Measurements from ENCODE around the gene ANKRD11. TPM values are rescaled to one million over a fixed set of nuclear protein-coding genes. Genes with fewer than 3 reads are reported as not detected.

Gene ANKRD11
- polyA plus RNA-seq, 2 donors = 37.1 to 73.5 TPM

DNA sequence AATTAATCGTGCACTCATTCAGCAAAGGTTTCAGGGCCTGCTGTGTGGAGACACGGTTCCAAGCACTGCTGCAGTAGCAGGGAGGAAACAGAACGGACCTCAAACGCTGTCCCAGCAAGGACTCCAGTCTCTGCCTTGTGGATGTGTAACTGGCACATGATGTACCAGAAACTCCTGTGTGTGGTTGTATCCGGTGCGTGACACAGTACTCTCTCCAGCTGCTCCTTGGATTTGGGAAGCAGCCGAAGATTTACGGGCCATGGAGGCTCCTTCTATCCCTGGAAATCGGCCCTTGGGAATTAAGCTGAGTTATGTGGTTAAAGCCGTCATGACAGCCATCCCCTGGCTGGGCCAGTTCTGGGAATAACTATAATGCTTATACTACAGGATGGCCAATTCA, 8.5 kb upstream of the ANKRD11 start:
- Histone ChIP-seq H3K9me3 (ENCODE audit: control insufficient read depth in 2 of 2, insufficient read depth in 1 of 2, low read depth in 1 of 2, low read length in 1 of 2) (no peaks in the 10 kb centered on the region), H3K27me3 (ENCODE audit: control insufficient read depth in 1 of 2, insufficient read depth in 2 of 2, low read length in 2 of 2) (no peaks in the 10 kb centered on the region), H3K27ac (ENCODE audit: low read depth in 2 of 2, low read length in 1 of 2) (no peak overlapping the region), H3K4me3 (ENCODE audit: low read depth in 1 of 2, low read length in 2 of 2) (no peak overlapping the region), H3K4me1 (ENCODE audit: control insufficient read depth in 2 of 2, insufficient read depth in 2 of 2, low read length in 1 of 2) (peaks cover 0 to 2% of the 10 kb centered on the region in 2 donors), H3K36me3 (ENCODE audit: control insufficient read depth in 2 of 2, insufficient read depth in 2 of 2, low read length in 1 of 2) (peaks cover 0 to 6% of the 10 kb centered on the region in 2 donors)
- 84 to 85% methylated on average over 10 of the region's 10 CpGs for WGBS, 2 donors

DNA sequence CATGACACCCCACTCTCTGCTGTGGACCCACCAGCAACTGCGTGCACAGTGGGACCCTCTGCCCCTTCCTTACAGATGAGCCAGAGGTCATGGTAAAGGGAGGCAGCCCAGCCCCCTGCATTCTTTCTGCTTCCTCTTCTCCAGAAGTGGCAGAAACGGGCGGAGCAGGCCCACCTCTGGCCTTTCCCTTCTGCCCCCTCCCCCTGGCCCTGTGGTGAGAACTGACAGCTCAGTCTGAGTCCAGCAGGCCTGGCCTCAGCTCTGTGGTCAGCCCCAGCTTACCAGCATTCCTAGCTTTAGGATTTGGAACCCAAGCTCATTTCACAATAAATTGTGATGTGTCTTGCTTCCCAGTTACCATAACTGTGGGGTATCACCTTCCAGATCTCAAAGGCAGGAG, 4.8 kb upstream of the ANKRD11 start:
- Histone ChIP-seq H3K36me3 (ENCODE audit: control insufficient read depth in 2 of 2, insufficient read depth in 2 of 2, low read length in 1 of 2) (peaks cover 0 to 11% of the 10 kb centered on the region in 2 donors), H3K27ac (ENCODE audit: low read depth in 2 of 2, low read length in 1 of 2) (no peak overlapping the region), H3K4me3 (ENCODE audit: low read depth in 1 of 2, low read length in 2 of 2) (no peak overlapping the region), H3K9me3 (ENCODE audit: control insufficient read depth in 2 of 2, insufficient read depth in 1 of 2, low read depth in 1 of 2, low read length in 1 of 2) (no peaks in the 10 kb centered on the region), H3K27me3 (ENCODE audit: control insufficient read depth in 1 of 2, insufficient read depth in 2 of 2, low read length in 2 of 2) (no peaks in the 10 kb centered on the region), H3K4me1 (ENCODE audit: control insufficient read depth in 2 of 2, insufficient read depth in 2 of 2, low read length in 1 of 2) (peaks cover 2 to 4% of the 10 kb centered on the region in 2 donors)
- 76 to 78% methylated on average over 3 of the region's 3 CpGs for WGBS, 2 donors

DNA sequence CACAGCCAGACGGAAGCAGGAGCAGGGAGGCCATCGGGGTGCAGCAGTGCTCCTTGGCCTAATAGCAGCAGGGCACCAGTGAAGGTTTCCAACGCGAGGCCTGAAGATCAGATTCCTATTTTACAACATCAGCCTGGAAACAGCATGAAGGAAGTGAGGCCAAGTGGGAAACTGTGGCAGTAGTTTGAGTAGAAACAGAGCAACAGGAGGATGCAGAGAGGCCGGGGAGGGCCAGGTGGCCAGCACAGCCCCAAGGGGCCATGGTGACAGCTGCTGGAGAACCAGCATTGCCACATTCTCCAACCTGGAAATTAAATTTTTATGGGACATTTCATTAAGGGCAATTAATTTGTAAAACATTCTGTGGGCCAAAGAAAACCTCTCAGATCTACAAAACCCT, 3.4 kb upstream of the ANKRD11 start:
- 83 to 86% methylated on average over 5 of the region's 5 CpGs for WGBS, 2 donors
- Histone ChIP-seq H3K27me3 (ENCODE audit: control insufficient read depth in 1 of 2, insufficient read depth in 2 of 2, low read length in 2 of 2) (no peaks in the 10 kb centered on the region), H3K4me3 (ENCODE audit: low read depth in 1 of 2, low read length in 2 of 2) (no peak overlapping the region), H3K27ac (ENCODE audit: low read depth in 2 of 2, low read length in 1 of 2) (no peak overlapping the region), H3K36me3 (ENCODE audit: control insufficient read depth in 2 of 2, insufficient read depth in 2 of 2, low read length in 1 of 2) (peaks cover 0 to 9% of the 10 kb centered on the region in 2 donors), H3K9me3 (ENCODE audit: control insufficient read depth in 2 of 2, insufficient read depth in 1 of 2, low read depth in 1 of 2, low read length in 1 of 2) (no peaks in the 10 kb centered on the region), H3K4me1 (ENCODE audit: control insufficient read depth in 2 of 2, insufficient read depth in 2 of 2, low read length in 1 of 2) (peaks cover 2 to 4% of the 10 kb centered on the region in 2 donors)

DNA sequence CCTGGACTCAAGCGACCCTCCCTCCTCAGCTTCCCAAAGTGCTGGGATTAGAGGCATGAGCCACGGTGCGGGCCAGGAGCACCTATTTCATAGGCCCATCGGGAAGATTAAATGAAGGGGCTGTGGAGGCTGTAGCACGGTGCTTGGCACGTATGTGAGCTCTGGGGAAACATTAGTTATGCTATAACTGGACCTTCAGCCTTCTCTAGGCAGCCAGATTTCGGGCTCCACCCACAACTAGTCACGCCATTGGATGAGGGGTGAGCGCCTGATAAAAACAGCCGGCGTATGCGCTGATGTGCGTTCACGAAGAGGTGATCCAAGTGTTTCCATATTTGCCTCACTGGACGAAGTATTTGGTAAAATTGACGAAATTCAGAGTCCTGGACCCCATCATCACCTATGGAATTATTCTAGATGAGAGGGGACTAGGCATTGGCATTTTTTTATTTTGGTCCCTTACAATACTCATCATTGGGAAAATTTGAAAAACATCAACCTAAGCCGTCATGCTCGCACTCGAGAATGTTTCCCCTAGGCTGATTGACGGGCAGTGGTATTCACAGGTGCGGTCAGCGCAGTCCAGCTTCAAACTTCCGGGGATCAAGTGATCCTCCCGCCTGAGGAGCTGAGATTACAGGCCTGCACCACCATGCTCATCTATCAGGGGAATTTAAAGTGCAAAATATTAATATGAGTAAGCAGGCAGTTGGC, 1.8 kb upstream of the ANKRD11 start:
- Histone ChIP-seq H3K9me3 (ENCODE audit: control insufficient read depth in 2 of 2, insufficient read depth in 1 of 2, low read depth in 1 of 2, low read length in 1 of 2) (no peaks in the 10 kb centered on the region), H3K4me3 (ENCODE audit: low read depth in 1 of 2, low read length in 2 of 2) (peak overlapping the region in 1 of 2 donors; percentile 84)
- 82 to 86% methylated on average over 24 of the region's 24 CpGs for WGBS, 2 donors

DNA sequence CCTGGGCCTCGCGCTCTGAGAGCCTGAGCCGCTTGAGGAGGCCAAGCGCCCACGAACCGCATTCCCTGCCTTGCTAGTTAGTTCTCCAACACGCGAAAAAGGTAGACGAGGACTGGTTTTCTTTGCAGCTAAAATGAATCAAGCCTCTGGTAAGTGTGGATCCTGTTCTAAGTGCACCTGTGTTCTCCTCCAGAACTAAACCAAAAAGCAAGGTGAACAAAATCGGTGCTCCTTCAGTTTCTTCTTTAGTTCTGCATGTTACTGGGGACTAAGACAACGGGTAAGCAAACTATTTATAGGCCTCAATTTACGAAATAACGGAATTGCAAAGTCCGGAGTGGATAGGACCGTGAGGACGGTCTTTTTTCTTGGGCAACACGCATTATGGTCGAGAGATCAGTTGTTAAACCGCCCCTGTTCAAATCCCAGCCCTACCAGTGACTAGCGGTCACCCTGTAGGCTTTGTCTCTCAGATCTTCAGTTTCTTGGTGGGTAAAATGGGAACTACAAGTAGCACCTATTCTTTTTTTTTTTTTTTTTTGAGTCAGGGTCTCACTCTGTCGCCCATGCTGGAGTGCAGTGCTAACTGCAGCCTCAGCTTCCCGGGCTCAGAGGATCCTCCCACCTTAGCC, 993 bp upstream of the ANKRD11 start:
- Histone ChIP-seq H3K27me3 (ENCODE audit: control insufficient read depth in 1 of 2, insufficient read depth in 2 of 2, low read length in 2 of 2) (no peaks in the 10 kb centered on the region), H3K9me3 (ENCODE audit: control insufficient read depth in 2 of 2, insufficient read depth in 1 of 2, low read depth in 1 of 2, low read length in 1 of 2) (no peaks in the 10 kb centered on the region), H3K4me1 (ENCODE audit: control insufficient read depth in 2 of 2, insufficient read depth in 2 of 2, low read length in 1 of 2) (peaks cover 2 to 4% of the 10 kb centered on the region in 2 donors), H3K4me3 (ENCODE audit: low read depth in 1 of 2, low read length in 2 of 2) (peak overlapping the region; percentile 79 to 84), H3K27ac (ENCODE audit: low read depth in 2 of 2, low read length in 1 of 2) (peak overlapping the region; percentile 97 to 98), H3K36me3 (ENCODE audit: control insufficient read depth in 2 of 2, insufficient read depth in 2 of 2, low read length in 1 of 2) (peaks cover 0 to 8% of the 10 kb centered on the region in 2 donors)
- 2 to 4% methylated on average over 22 of the region's 22 CpGs for WGBS, 2 donors

More for the DNA sequence above, 1.8 kb upstream of the ANKRD11 start:
- Histone ChIP-seq H3K36me3 (ENCODE audit: control insufficient read depth in 2 of 2, insufficient read depth in 2 of 2, low read length in 1 of 2) (peaks cover 0 to 8% of the 10 kb centered on the region in 2 donors), H3K27ac (ENCODE audit: low read depth in 2 of 2, low read length in 1 of 2) (peak overlapping the region; percentile 97 to 98), H3K4me1 (ENCODE audit: control insufficient read depth in 2 of 2, insufficient read depth in 2 of 2, low read length in 1 of 2) (peaks cover 2 to 4% of the 10 kb centered on the region in 2 donors), H3K27me3 (ENCODE audit: control insufficient read depth in 1 of 2, insufficient read depth in 2 of 2, low read length in 2 of 2) (no peaks in the 10 kb centered on the region)

DNA sequence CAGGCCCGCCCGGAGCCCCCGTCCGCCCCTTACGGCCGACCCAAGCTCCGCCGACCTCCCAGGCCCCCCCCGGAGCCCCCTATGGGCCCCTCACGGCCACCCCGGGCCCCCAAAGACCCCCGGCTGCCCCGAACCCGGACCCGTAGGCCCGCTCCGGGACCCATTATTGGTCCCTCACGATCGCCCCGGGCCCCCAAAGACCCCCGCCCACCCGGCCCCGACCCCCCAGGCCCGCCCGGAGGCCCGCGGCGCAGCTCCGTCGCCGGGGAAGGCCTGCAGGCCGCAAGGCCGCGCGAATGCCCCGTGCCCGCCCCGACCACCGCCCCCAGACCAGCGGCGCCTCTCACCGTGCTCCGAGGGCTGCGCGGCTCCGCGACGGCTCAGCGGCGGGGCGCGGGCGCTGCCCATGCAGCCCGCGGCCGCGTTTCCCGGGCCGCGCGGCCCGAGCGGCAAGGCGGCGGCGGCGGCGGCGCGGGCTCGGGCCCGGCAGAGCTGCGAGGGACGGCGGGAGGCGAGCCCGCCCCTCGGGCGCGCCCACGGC, 393 bp downstream of the ANKRD11 start:
- 0 to 1% methylated on average over 44 to 81 of the region's 81 CpGs for WGBS, 2 donors
- Histone ChIP-seq H3K27me3 (ENCODE audit: control insufficient read depth in 1 of 2, insufficient read depth in 2 of 2, low read length in 2 of 2) (no peaks in the 10 kb centered on the region), H3K27ac (ENCODE audit: low read depth in 2 of 2, low read length in 1 of 2) (peak overlapping the region; percentile 96 to 98), H3K4me3 (ENCODE audit: low read depth in 1 of 2, low read length in 2 of 2) (peak overlapping the region; percentile 75 to 87), H3K36me3 (ENCODE audit: control insufficient read depth in 2 of 2, insufficient read depth in 2 of 2, low read length in 1 of 2) (peaks cover 0 to 6% of the 10 kb centered on the region in 2 donors), H3K4me1 (ENCODE audit: control insufficient read depth in 2 of 2, insufficient read depth in 2 of 2, low read length in 1 of 2) (peaks cover under 1 to 4% of the 10 kb centered on the region in 2 donors), H3K9me3 (ENCODE audit: control insufficient read depth in 2 of 2, insufficient read depth in 1 of 2, low read depth in 1 of 2, low read length in 1 of 2) (no peaks in the 10 kb centered on the region)

DNA sequence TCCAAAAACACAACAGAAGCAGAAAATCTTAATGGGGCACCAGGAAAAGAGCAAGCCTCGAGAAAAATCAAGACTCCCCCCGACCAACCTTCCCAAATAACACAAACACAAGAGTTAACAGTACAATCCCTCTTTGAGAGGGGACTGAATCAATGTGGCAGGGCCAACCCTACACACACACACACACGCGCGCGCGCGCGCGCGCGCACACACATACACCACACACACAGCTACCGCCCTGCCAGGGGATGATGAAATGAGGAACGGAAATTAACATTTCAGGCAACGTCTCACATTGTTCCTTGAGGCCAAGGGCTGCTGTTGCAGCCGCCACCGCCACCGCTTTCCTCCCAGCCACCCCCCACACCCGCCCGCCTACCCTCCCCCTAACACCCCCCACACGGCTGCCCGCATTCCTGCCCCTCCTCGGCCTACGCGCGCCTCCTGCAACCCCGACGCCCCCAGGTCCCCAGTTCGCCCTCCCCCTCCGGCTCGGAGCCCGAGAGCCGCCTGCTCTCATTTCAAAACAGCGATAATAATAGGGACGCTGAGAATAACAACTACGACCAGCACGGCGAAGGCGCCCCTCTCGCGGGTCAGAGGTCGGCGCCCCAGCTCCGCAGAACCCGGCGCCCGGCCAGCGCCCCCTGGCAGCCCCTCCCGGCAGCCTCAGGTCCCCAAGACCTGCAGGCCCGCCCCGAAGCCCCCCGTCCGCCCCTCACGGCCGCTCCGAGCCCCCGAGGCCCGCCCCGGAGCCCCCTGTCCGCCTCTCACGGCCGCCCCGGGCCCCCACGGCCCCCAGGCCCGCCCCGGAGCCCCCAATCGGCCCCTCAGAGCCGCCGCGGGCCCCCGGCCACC, 1.1 kb downstream of the ANKRD11 start:
- Histone ChIP-seq H3K27ac (ENCODE audit: low read depth in 2 of 2, low read length in 1 of 2) (peak overlapping the region; percentile 96 to 98), H3K9me3 (ENCODE audit: control insufficient read depth in 2 of 2, insufficient read depth in 1 of 2, low read depth in 1 of 2, low read length in 1 of 2) (no peaks in the 10 kb centered on the region), H3K27me3 (ENCODE audit: control insufficient read depth in 1 of 2, insufficient read depth in 2 of 2, low read length in 2 of 2) (no peaks in the 10 kb centered on the region), H3K4me3 (ENCODE audit: low read depth in 1 of 2, low read length in 2 of 2) (peak overlapping the region; percentile 75 to 87), H3K4me1 (ENCODE audit: control insufficient read depth in 2 of 2, insufficient read depth in 2 of 2, low read length in 1 of 2) (peaks cover 0 to 4% of the 10 kb centered on the region in 2 donors), H3K36me3 (ENCODE audit: control insufficient read depth in 2 of 2, insufficient read depth in 2 of 2, low read length in 1 of 2) (peaks cover 0 to 4% of the 10 kb centered on the region in 2 donors)
- 1% methylated on average over 53 to 71 of the region's 71 CpGs for WGBS, 2 donors

DNA sequence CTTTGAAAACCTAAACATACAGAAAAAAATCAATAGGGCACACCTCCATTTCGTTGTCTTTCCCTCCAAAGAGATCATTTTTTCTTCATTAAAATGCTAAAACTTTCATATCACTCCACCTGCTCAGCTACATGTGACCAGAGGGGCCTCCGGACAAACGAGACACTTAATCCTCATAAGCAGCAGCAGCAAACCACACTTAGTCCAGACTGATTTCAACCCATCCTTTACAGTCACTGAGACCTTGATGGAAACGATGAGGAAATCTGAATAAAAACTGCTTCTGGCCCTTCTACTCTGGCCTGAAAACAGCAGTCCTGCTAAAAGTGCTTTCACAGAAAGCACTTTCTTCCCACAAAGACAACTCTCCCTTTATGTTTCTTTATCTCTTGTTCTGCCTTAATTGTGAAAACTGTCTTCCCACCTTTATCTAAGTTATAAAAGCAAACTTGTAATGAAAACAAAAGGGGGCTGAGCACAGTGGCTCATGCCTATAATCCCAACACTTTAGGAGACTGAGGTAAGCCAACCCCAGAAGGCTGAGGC, 4.6 kb downstream of the ANKRD11 start:
- no peaks in the 10 kb centered on the region for H3K9me3 ChIP-seq (ENCODE audit: control insufficient read depth in 2 of 2, insufficient read depth in 1 of 2, low read depth in 1 of 2, low read length in 1 of 2)
- H3K27ac ChIP-seq (ENCODE audit: low read depth in 2 of 2, low read length in 1 of 2) = peak overlapping the region in 1 of 2 donors; percentile 66
- no peaks in the 10 kb centered on the region for H3K36me3 ChIP-seq (ENCODE audit: control insufficient read depth in 2 of 2, insufficient read depth in 2 of 2, low read length in 1 of 2)
- H3K4me3 ChIP-seq (ENCODE audit: low read depth in 1 of 2, low read length in 2 of 2) = no peak overlapping the region
- WGBS, 2 donors = 23 to 30% methylated on average over 4 of the region's 4 CpGs
- peaks cover 12 to 17% of the 10 kb centered on the region in 2 donors for H3K4me1 ChIP-seq (ENCODE audit: control insufficient read depth in 2 of 2, insufficient read depth in 2 of 2, low read length in 1 of 2)
- no peaks in the 10 kb centered on the region for H3K27me3 ChIP-seq (ENCODE audit: control insufficient read depth in 1 of 2, insufficient read depth in 2 of 2, low read length in 2 of 2)

Data from esophagus (tissue), 2 donors.